HepG2 (cell line): Measurements from ENCODE around the gene DOCK4. TPM values are rescaled to one million over a fixed set of nuclear protein-coding genes. Genes with fewer than 3 reads are reported as not detected.

ENCODE experiments used
- BORCS8-MEF2B ChIP-seq: sonication (generic); formaldehyde crosslinking; IDR thresholded peaks from 2 replicates; pipeline ENCODE4 v1.8.0; 2022; ENCODE audit warnings: mild to moderate bottlenecking, missing genetic modification reagents
- CCAR2 ChIP-seq: fragments of 200-400 bp; formaldehyde crosslinking; optimal IDR thresholded peaks from 2 replicates; pipeline ENCODE3; 2018; ENCODE audit warnings: low read depth, mild to moderate bottlenecking, low read length, moderate library complexity
- E2F5 ChIP-seq: sonication (generic); formaldehyde crosslinking; conservative IDR thresholded peaks from 2 replicates; pipeline ENCODE4 v1.4.0; 2020; ENCODE audit warnings: missing genetic modification reagents
- FOXA3 ChIP-seq: IDR thresholded peaks from 2 replicates; pipeline ENCODE4 v1.6.1; 2016; ENCODE audit warnings: missing genetic modification reagents, missing compliant biosample characterization
- NFATC3 ChIP-seq: sonication (generic); formaldehyde crosslinking; IDR thresholded peaks from 2 replicates; pipeline ENCODE4 v1.5.1; 2020; ENCODE audit warnings: mild to moderate bottlenecking, missing genetic modification reagents
- PHF21A ChIP-seq: sonication (generic); formaldehyde crosslinking; IDR thresholded peaks from 2 replicates; pipeline ENCODE4 v1.5.0; 2020; ENCODE audit warnings: mild to moderate bottlenecking, missing genetic modification reagents
- UBTF ChIP-seq: sonication (generic); formaldehyde crosslinking; IDR thresholded peaks from 2 replicates; pipeline ENCODE4 v1.4.0; 2020; ENCODE audit warnings: mild to moderate bottlenecking, missing genetic modification reagents
- ZNF143 ChIP-seq: sonication (generic); formaldehyde crosslinking; IDR thresholded peaks from 2 replicates; pipeline ENCODE4 v1.4.0; 2020; ENCODE audit warnings: missing genetic modification reagents
- ZNF639 ChIP-seq: conservative IDR thresholded peaks from 2 replicates; pipeline ENCODE4 v1.6.1; 2018; ENCODE audit warnings: missing genetic modification reagents
- ZXDC ChIP-seq: sonication (generic); formaldehyde crosslinking; IDR thresholded peaks from 2 replicates; pipeline ENCODE4 v1.5.0; 2020; ENCODE audit warnings: mild to moderate bottlenecking, missing genetic modification reagents
- polyA plus RNA-seq, 8 experiments: library from polyadenylated mRNA; depleted of rRNA in 3 of 8; stranded (reverse) in 7 of 8; unstranded in 1 of 8; fragments of >200 nt; fragmentation: Illumina TruSeq in 4 of 8; extraction: Trizol in 4 of 8; gene quantifications; 2 replicates each; pipeline versions ENCODE4 v1.2.1 to v1.2.3, GENCODE V29; 2011 to 2016; ENCODE audit warnings: low read depth in 4 of 8, missing spikeins in 1 of 8, mixed read lengths in 1 of 8; ENCODE audit not compliant: insufficient read depth in 1 of 8
- total RNA-seq, 5 experiments: library from RNA; depleted of rRNA; stranded (reverse); fragments of >200 nt; fragmentation: Illumina TruSeq; extraction: Trizol; gene quantifications; 2 replicates each; pipeline ENCODE4 v1.2.3, GENCODE V29; 2016; ENCODE audit warnings: low read depth in 1 of 5
- TF ChIP-seq, protein P1 (sequence below): sonication (generic); formaldehyde crosslinking; IDR thresholded peaks from 2 replicates; pipeline ENCODE4 v1.4.0; 2020; ENCODE audit warnings: mild to moderate bottlenecking, missing genetic modification reagents
- TF ChIP-seq, protein P2 (sequence below): sonication (generic); formaldehyde crosslinking; IDR thresholded peaks from 2 replicates; pipeline ENCODE4 v1.4.0; 2020; ENCODE audit warnings: missing genetic modification reagents, borderline replicate concordance
- TF ChIP-seq, protein P3 (sequence below): sonication (generic); formaldehyde crosslinking; IDR thresholded peaks from 2 replicates; pipeline ENCODE4 v1.4.0; 2020; ENCODE audit warnings: mild to moderate bottlenecking, missing genetic modification reagents

DOCK4 gene
- total and polyA plus RNA-seq, 2 of the 13 experiments (the other 11 are each of a cell fraction or from before 2014, with no cell fraction given): 13.5 to 17.4 TPM

DNA sequence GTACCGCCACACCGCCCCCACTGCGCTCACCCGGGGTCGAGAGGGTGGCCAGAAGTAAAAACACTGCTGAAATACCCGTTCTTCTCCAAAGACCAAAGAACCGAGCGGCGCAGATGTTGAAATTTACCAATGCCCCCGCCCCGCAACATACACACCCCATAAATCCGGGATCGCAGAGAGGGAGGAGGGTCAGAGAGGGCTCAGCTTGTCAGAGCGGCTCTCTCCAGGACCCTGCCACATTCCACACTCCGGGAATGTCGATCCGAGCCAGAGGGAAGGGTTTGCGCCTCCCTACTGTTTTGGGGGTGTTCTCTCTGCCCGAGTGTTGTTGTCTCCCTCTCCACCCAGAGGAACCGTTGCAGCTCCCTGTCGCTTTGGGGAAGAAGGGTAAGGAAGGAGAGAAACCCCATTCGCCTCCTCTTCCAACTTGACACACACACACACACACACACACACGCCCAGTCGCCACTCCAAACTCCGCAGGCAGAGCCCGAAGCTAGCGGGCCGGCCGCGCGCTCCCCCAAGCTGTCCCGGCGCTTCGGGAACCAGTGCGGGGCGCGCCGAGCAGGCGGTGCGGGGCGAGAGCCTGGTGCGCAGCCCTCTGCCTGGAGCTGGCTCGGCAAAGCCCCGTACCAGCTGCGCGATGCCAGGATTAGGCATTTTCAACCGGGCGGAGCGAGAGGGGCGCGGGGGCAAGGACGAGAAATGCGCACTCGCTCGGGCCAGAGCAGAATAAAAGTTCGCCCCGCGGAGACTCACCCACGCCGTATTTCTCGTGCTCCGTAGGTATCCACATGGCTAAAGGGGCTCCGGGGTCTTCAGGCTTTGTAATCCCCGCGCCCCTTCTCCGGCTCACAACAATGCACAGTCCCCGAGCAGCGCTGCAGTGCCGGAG, 609 bp downstream of the DOCK4 start (continued):
- TF ChIP-seq E2F5 (CRISPR knock-in tag): no peak
- no peak for TF ChIP-seq CCAR2
- TF ChIP-seq PHF21A: peak; percentile 34
- TF ChIP-seq, protein P1, sequence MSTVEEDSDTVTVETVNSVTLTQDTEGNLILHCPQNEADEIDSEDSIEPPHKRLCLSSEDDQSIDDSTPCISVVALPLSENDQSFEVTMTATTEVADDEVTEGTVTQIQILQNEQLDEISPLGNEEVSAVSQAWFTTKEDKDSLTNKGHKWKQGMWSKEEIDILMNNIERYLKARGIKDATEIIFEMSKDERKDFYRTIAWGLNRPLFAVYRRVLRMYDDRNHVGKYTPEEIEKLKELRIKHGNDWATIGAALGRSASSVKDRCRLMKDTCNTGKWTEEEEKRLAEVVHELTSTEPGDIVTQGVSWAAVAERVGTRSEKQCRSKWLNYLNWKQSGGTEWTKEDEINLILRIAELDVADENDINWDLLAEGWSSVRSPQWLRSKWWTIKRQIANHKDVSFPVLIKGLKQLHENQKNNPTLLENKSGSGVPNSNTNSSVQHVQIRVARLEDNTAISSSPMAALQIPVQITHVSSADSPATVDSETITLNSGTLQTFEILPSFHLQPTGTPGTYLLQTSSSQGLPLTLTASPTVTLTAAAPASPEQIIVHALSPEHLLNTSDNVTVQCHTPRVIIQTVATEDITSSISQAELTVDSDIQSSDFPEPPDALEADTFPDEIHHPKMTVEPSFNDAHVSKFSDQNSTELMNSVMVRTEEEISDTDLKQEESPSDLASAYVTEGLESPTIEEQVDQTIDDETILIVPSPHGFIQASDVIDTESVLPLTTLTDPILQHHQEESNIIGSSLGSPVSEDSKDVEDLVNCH (CRISPR knock-in tag): no peak
- TF ChIP-seq, protein P2, sequence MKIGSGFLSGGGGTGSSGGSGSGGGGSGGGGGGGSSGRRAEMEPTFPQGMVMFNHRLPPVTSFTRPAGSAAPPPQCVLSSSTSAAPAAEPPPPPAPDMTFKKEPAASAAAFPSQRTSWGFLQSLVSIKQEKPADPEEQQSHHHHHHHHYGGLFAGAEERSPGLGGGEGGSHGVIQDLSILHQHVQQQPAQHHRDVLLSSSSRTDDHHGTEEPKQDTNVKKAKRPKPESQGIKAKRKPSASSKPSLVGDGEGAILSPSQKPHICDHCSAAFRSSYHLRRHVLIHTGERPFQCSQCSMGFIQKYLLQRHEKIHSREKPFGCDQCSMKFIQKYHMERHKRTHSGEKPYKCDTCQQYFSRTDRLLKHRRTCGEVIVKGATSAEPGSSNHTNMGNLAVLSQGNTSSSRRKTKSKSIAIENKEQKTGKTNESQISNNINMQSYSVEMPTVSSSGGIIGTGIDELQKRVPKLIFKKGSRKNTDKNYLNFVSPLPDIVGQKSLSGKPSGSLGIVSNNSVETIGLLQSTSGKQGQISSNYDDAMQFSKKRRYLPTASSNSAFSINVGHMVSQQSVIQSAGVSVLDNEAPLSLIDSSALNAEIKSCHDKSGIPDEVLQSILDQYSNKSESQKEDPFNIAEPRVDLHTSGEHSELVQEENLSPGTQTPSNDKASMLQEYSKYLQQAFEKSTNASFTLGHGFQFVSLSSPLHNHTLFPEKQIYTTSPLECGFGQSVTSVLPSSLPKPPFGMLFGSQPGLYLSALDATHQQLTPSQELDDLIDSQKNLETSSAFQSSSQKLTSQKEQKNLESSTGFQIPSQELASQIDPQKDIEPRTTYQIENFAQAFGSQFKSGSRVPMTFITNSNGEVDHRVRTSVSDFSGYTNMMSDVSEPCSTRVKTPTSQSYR (CRISPR knock-in tag): no peak; the same call in 1 of the 2 replicates
- TF ChIP-seq UBTF (CRISPR knock-in tag): peak; percentile 86; the same call in 1 of the 2 replicates
- TF ChIP-seq ZNF639 (CRISPR knock-in tag): no peak; the same call in 1 of the 2 replicates
- TF ChIP-seq ZXDC: no peak
- TF ChIP-seq BORCS8-MEF2B (CRISPR knock-in tag): no peak
- TF ChIP-seq, protein P3, sequence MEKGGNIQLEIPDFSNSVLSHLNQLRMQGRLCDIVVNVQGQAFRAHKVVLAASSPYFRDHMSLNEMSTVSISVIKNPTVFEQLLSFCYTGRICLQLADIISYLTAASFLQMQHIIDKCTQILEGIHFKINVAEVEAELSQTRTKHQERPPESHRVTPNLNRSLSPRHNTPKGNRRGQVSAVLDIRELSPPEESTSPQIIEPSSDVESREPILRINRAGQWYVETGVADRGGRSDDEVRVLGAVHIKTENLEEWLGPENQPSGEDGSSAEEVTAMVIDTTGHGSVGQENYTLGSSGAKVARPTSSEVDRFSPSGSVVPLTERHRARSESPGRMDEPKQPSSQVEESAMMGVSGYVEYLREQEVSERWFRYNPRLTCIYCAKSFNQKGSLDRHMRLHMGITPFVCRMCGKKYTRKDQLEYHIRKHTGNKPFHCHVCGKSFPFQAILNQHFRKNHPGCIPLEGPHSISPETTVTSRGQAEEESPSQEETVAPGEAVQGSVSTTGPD (CRISPR knock-in tag): no peak
- TF ChIP-seq ZNF143: no peak
- TF ChIP-seq FOXA3 (CRISPR knock-in tag): no peak
- no peak for TF ChIP-seq NFATC3 (CRISPR knock-in tag)
